Measurements from ENCODE around the gene RAB4A.

RAB4A gene

DNA sequence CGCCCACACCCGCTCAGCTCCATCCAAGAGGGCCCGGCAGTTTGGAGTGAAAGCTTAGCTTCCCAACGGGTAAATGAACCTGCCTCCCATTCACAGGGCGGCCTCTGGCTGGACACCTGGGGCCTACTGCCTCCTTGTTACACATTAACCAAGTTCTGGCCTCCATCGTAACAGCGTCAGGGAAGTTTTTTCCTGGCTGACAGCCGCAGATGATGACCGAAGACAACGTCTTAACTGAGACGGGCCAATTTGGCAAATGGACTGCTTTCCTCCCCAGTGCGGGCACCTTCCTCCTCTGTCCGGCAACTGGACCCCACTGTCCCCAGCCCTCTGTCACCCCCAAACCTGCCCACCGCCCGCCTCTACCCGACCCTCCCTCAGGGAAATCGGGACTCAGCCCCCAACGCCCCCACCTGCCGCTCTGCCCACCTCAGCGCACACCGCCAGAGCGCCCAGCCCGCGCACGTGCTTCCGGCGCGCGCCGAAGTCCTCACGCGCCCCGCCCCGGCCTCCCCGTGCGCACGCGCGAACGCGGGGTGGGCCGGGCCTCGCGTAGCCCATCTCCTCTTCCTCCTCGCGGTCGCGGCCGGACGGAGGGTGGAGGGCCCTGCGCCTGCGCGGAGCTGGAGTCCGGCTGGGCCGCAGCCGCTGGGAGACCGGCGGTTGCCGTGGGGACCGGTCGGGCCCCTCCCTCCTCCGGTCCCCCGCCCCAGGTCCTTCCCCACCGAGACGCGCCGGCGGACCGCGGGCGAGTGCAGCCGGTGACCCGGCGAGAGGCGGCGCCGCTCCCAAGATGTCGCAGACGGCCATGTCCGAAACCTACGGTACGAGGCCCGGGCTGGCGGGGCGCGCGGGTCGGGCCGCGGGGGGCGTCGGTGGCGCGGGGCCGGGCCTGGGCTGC lies at the start of gene RAB4A:
Gene RAB4A (plus strand): TSS at position 565 of the 901 bp plus-strand sequence. CDS start 229 bp downstream, at position 794.
- H3K9me3 ChIP-seq (ENCODE audit: insufficient read depth, low read depth, low read length) = no peaks in the 10 kb centered on the region
- H3K9ac ChIP-seq (ENCODE audit: low read depth, low read length) = peak within 1 kb of the TSS; percentile 85
- no peak within 1 kb of the TSS for H3K27ac ChIP-seq (ENCODE audit: low read length)
- no peaks in the 10 kb centered on the region for H3K36me3 ChIP-seq (ENCODE audit: insufficient read depth, low read depth, low read length)
- H3K27me3 ChIP-seq (ENCODE audit: insufficient read depth, low read length) = peaks cover 11% of the 10 kb centered on the region; the same call in 1 of the 2 replicates
- peak within 1 kb of the TSS; percentile 97 for H3K4me3 ChIP-seq (ENCODE audit: low read length)
- H3K4me1 ChIP-seq (ENCODE audit: insufficient read depth, low read length) = peaks cover 16% of the 10 kb centered on the region

DNA sequence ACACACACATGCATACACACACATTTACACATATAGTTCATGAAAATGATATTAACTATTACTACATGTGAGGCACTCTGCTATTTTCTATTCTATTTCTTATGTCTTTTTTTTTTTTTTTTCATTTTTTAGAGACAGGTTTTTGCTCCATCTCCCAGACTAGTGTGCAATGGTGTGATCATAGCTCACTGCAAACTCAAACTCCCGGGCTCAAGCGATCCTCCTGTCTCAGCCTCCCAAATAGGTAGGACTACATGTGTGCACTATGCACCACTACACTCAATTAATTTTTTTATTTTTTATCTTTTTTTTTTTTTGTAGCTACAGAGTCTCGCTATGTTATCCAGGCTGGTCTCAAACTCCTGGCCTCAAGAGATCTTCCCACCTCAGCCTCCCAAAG lies 48.8 kb upstream of the RAB4A start:
- no peak overlapping the region for H3K4me3 ChIP-seq (ENCODE audit: low read length)
- no peak overlapping the region for H3K9ac ChIP-seq (ENCODE audit: low read depth, low read length)
- H3K9me3 ChIP-seq (ENCODE audit: insufficient read depth, low read depth, low read length) = no peaks in the 10 kb centered on the region
- no peaks in the 10 kb centered on the region for H3K36me3 ChIP-seq (ENCODE audit: insufficient read depth, low read depth, low read length)
- H3K27ac ChIP-seq (ENCODE audit: low read length) = no peak overlapping the region
- no peaks in the 10 kb centered on the region for H3K27me3 ChIP-seq (ENCODE audit: insufficient read depth, low read length)
- peaks cover 8% of the 10 kb centered on the region; the same call in 1 of the 2 replicates for H3K4me1 ChIP-seq (ENCODE audit: insufficient read depth, low read length)

- peaks cover 13% of the 10 kb centered on the region; the same call in 1 of the 2 replicates for H3K4me1 ChIP-seq (ENCODE audit: insufficient read depth, low read length)
- H3K9ac ChIP-seq (ENCODE audit: low read depth, low read length) = no peak overlapping the region
- H3K9me3 ChIP-seq (ENCODE audit: insufficient read depth, low read depth, low read length) = no peaks in the 10 kb centered on the region
- no peak overlapping the region for H3K27ac ChIP-seq (ENCODE audit: low read length)
- no peaks in the 10 kb centered on the region for H3K36me3 ChIP-seq (ENCODE audit: insufficient read depth, low read depth, low read length)
- H3K4me3 ChIP-seq (ENCODE audit: low read length) = no peak overlapping the region
- no peaks in the 10 kb centered on the region for H3K27me3 ChIP-seq (ENCODE audit: insufficient read depth, low read length)
Observed at GRCh38 chr1:229223498-229223897, 47.4 kb upstream of the RAB4A start.

DNA sequence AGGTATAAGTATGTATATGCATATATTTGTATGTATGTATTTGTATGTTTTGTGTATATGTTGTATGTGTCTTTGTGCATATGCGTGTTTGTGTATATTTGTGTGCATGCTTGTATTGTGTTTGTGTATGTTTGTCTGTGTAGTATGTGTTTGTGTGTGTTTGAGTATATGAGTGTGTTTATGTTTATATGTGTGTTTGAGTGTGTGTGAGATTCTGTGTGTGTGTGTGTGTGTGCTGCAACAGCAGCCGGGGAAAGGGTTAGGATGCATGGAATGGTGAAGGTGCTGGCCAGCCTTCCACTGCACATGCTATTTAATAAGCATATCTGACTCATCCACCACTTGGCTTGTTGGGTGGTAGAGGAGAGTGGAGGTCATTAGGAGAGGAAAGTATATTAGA lies 46.6 kb upstream of the RAB4A start:
- Histone ChIP-seq H3K36me3 (ENCODE audit: insufficient read depth, low read depth, low read length) (no peaks in the 10 kb centered on the region), H3K9ac (ENCODE audit: low read depth, low read length) (no peak overlapping the region), H3K9me3 (ENCODE audit: insufficient read depth, low read depth, low read length) (no peaks in the 10 kb centered on the region), H3K27me3 (ENCODE audit: insufficient read depth, low read length) (no peaks in the 10 kb centered on the region), H3K4me3 (ENCODE audit: low read length) (no peak overlapping the region), H3K4me1 (ENCODE audit: insufficient read depth, low read length) (peaks cover 20% of the 10 kb centered on the region; the same call in 1 of the 2 replicates), H3K27ac (ENCODE audit: low read length) (no peak overlapping the region)

DNA sequence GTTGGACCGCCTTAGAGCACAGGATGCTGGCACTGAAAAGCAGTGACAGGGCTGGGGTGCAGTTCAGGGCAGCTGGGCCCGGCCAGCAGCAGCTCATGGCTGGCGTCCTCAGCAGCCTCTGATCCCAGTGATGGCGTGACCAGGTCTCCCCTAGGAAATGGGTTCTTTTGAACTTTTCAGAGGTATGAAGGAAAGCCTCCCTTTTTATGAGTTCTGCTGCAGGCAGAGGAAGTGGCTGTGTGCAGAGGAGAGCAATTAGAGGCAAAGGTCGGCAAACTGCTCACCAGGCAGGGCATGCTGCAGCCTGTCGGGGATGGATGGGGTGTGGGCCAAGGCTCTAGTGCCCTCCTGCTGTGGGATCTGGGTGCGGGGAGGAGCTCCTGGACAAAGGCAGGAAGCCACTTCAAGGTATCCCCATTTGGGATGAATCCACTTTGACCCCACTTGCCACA lies 45.6 kb upstream of the RAB4A start:
- H3K27me3 ChIP-seq (ENCODE audit: insufficient read depth, low read length) = no peaks in the 10 kb centered on the region
- H3K9ac ChIP-seq (ENCODE audit: low read depth, low read length) = no peak overlapping the region
- H3K36me3 ChIP-seq (ENCODE audit: insufficient read depth, low read depth, low read length) = no peaks in the 10 kb centered on the region
- no peaks in the 10 kb centered on the region for H3K9me3 ChIP-seq (ENCODE audit: insufficient read depth, low read depth, low read length)
- H3K4me3 ChIP-seq (ENCODE audit: low read length) = no peak overlapping the region
- peaks cover 30% of the 10 kb centered on the region for H3K4me1 ChIP-seq (ENCODE audit: insufficient read depth, low read length)
- no peak overlapping the region for H3K27ac ChIP-seq (ENCODE audit: low read length)

DNA sequence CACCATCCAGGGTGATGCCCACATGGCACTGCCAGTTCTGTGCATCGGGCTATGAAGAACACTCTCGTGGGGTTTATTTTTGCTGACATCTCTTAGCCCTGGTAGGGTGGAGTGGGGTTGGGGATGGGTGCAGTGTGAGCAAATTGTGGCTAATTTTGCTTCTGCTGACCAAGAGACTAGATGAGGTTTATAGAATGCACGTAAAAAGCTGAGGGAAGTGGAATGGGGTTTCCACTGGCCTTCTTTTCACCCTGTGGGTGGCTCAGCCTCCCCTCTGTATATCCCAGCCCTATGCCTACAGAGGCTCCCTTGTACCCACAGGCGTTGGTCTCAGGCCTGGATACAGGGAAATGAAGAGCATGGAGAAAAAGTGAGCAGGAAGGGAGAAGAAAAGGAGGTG lies 44.1 kb upstream of the RAB4A start:
- Histone ChIP-seq H3K27ac (ENCODE audit: low read length) (no peak overlapping the region), H3K36me3 (ENCODE audit: insufficient read depth, low read depth, low read length) (no peaks in the 10 kb centered on the region), H3K9ac (ENCODE audit: low read depth, low read length) (no peak overlapping the region), H3K27me3 (ENCODE audit: insufficient read depth, low read length) (no peaks in the 10 kb centered on the region), H3K4me1 (ENCODE audit: insufficient read depth, low read length) (peaks cover 41% of the 10 kb centered on the region), H3K9me3 (ENCODE audit: insufficient read depth, low read depth, low read length) (no peaks in the 10 kb centered on the region), H3K4me3 (ENCODE audit: low read length) (no peak overlapping the region)

- H3K27me3 ChIP-seq (ENCODE audit: insufficient read depth, low read length) = no peaks in the 10 kb centered on the region
- H3K4me3 ChIP-seq (ENCODE audit: low read length) = no peak overlapping the region
- H3K27ac ChIP-seq (ENCODE audit: low read length) = no peak overlapping the region
- no peaks in the 10 kb centered on the region for H3K9me3 ChIP-seq (ENCODE audit: insufficient read depth, low read depth, low read length)
- H3K4me1 ChIP-seq (ENCODE audit: insufficient read depth, low read length) = peaks cover 46% of the 10 kb centered on the region
- no peaks in the 10 kb centered on the region for H3K36me3 ChIP-seq (ENCODE audit: insufficient read depth, low read depth, low read length)
- no peak overlapping the region for H3K9ac ChIP-seq (ENCODE audit: low read depth, low read length)
Observed at GRCh38 chr1:229227298-229227919, 43.5 kb upstream of the RAB4A start.

GRCh38 chr1:229228522-229228921 lies 42.4 kb upstream of the RAB4A start:
- H3K4me3 ChIP-seq (ENCODE audit: low read length) = no peak overlapping the region
- no peaks in the 10 kb centered on the region for H3K27me3 ChIP-seq (ENCODE audit: insufficient read depth, low read length)
- peaks cover 46% of the 10 kb centered on the region for H3K4me1 ChIP-seq (ENCODE audit: insufficient read depth, low read length)
- no peaks in the 10 kb centered on the region for H3K36me3 ChIP-seq (ENCODE audit: insufficient read depth, low read depth, low read length)
- no peaks in the 10 kb centered on the region for H3K9me3 ChIP-seq (ENCODE audit: insufficient read depth, low read depth, low read length)
- H3K27ac ChIP-seq (ENCODE audit: low read length) = peak overlapping the region; percentile 41
- peak overlapping the region; percentile 67; the same call in 1 of the 2 replicates for H3K9ac ChIP-seq (ENCODE audit: low read depth, low read length)

DNA sequence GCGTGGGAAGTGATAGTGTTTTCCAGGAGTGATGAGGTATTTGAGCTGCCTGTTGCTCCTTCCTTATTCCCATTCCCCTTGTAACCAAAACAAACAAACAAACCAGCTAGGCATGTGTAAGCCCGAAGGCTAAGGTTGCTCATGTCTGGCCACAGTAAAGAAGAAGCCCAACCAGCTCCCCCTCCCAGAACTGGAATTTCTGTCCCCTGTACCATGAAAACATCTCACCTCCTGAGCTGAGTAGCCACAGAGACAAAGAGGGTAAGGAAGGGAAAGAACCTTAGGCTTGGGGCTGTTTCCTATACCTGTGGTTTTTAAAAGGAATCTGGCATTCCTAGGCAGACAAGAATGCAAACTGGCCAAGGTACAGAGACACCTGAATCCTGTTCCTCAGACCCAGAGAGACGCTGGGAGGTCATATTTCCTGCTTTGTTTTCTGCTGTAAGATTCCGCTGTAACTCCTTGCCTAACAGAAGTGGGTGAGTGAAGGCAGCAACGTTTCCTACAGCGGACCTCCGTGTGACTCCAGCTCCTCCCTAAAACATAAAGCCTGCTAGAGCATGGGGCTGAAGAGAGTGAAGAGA lies 41.7 kb upstream of the RAB4A start:
- Histone ChIP-seq H3K4me1 (ENCODE audit: insufficient read depth, low read length) (peaks cover 47% of the 10 kb centered on the region), H3K9me3 (ENCODE audit: insufficient read depth, low read depth, low read length) (no peaks in the 10 kb centered on the region), H3K4me3 (ENCODE audit: low read length) (peak overlapping the region; percentile 51), H3K36me3 (ENCODE audit: insufficient read depth, low read depth, low read length) (no peaks in the 10 kb centered on the region), H3K9ac (ENCODE audit: low read depth, low read length) (peak overlapping the region; percentile 67; the same call in 1 of the 2 replicates), H3K27ac (ENCODE audit: low read length) (peak overlapping the region; percentile 41), H3K27me3 (ENCODE audit: insufficient read depth, low read length) (no peaks in the 10 kb centered on the region)

- H3K9me3 ChIP-seq (ENCODE audit: insufficient read depth, low read depth, low read length) = no peaks in the 10 kb centered on the region
- H3K9ac ChIP-seq (ENCODE audit: low read depth, low read length) = peak overlapping the region; percentile 67; the same call in 1 of the 2 replicates
- H3K4me1 ChIP-seq (ENCODE audit: insufficient read depth, low read length) = peaks cover 49% of the 10 kb centered on the region
- H3K27ac ChIP-seq (ENCODE audit: low read length) = peak overlapping the region; percentile 41
- H3K27me3 ChIP-seq (ENCODE audit: insufficient read depth, low read length) = no peaks in the 10 kb centered on the region
- H3K36me3 ChIP-seq (ENCODE audit: insufficient read depth, low read depth, low read length) = no peaks in the 10 kb centered on the region
- peak overlapping the region; percentile 51 for H3K4me3 ChIP-seq (ENCODE audit: low read length)
Observed at GRCh38 chr1:229229721-229230139, 41.2 kb upstream of the RAB4A start.

GRCh38 chr1:229230140-229230892 lies 40.6 kb upstream of the RAB4A start:
- H3K36me3 ChIP-seq (ENCODE audit: insufficient read depth, low read depth, low read length) = no peaks in the 10 kb centered on the region
- H3K4me3 ChIP-seq (ENCODE audit: low read length) = peak overlapping the region; percentile 51
- peaks cover 49% of the 10 kb centered on the region for H3K4me1 ChIP-seq (ENCODE audit: insufficient read depth, low read length)
- H3K27ac ChIP-seq (ENCODE audit: low read length) = peak overlapping the region; percentile 49
- H3K9me3 ChIP-seq (ENCODE audit: insufficient read depth, low read depth, low read length) = no peaks in the 10 kb centered on the region
- peak overlapping the region; percentile 67 for H3K9ac ChIP-seq (ENCODE audit: low read depth, low read length)
- H3K27me3 ChIP-seq (ENCODE audit: insufficient read depth, low read length) = no peaks in the 10 kb centered on the region
